Measurements from ENCODE around the gene EPHA3. TPM values are rescaled to one million over a fixed set of nuclear protein-coding genes. Genes with fewer than 3 reads are reported as not detected.
A peak's percentile ranks its signal among the peaks of the same experiment; 100 is the strongest.

The EPHA3 gene
- polyA plus RNA-seq, 1 donor from 2014 or later, result 33.0 TPM

- H4K20me1 ChIP-seq (ENCODE audit: insufficient read depth), result no peaks in the 10 kb centered on the region
- peaks cover 3% of the 10 kb centered on the region for H3F3A ChIP-seq (ENCODE audit: insufficient read depth, low read length, poor library complexity, severe bottlenecking)
- no peaks in the 10 kb centered on the region for H3K79me2 ChIP-seq (replicated peaks; ENCODE audit: insufficient read depth, low read length)
- H3K9ac ChIP-seq (ENCODE audit: low read length), result no peak overlapping the region
- H3K9me3 ChIP-seq (ENCODE audit: low read length), result no peaks in the 10 kb centered on the region
- H2AFZ ChIP-seq (ENCODE audit: low read depth, low read length), result no peak overlapping the region
- no peaks in the 10 kb centered on the region for H3K36me3 ChIP-seq (ENCODE audit: insufficient read depth, low read length)
- H3K4me3 ChIP-seq (ENCODE audit: low read length), result no peak overlapping the region
- H3K9me2 ChIP-seq (ENCODE audit: insufficient read depth, low read length), result no peaks in the 10 kb centered on the region
- H3K27ac ChIP-seq (ENCODE audit: low read length), result no peak overlapping the region
- no peak for TF ChIP-seq EZH2 (IDR thresholded peaks at IDR 0.05; ENCODE audit: borderline replicate concordance, insufficient read depth, low read length, poor library complexity, severe bottlenecking)
- TF ChIP-seq REST (IDR thresholded peaks at IDR 0.05; ENCODE audit: borderline replicate concordance), result no peak
- no peak for TF ChIP-seq SMC3 (conservative IDR thresholded peaks at IDR 0.05; ENCODE audit: poor library complexity)
- no peak for TF ChIP-seq EP300 (conservative IDR thresholded peaks at IDR 0.05; ENCODE audit: poor library complexity, severe bottlenecking)
- TF ChIP-seq TAF1 (IDR thresholded peaks at IDR 0.05; ENCODE audit: low read depth), result no peak
- H3K4me2 ChIP-seq (ENCODE audit: low read length), result no peak overlapping the region
- H3K27me3 ChIP-seq (ENCODE audit: insufficient read depth, low read depth, low read length), result no peaks in the 10 kb centered on the region
Measured at GRCh38 chr3:89138048-89138447, 30.6 kb downstream of the EPHA3 start.

GRCh38 chr3:89139870-89140269 lies 32.4 kb downstream of the EPHA3 start:
- TF ChIP-seq MXI1 (conservative IDR thresholded peaks at IDR 0.05; ENCODE audit: poor library complexity, severe bottlenecking) (no peak), EP300 (conservative IDR thresholded peaks at IDR 0.05; ENCODE audit: poor library complexity, severe bottlenecking) (peak; percentile 78), REST (IDR thresholded peaks at IDR 0.05; ENCODE audit: borderline replicate concordance) (peak; percentile 28), EZH2 (IDR thresholded peaks at IDR 0.05; ENCODE audit: borderline replicate concordance, insufficient read depth, low read length, poor library complexity, severe bottlenecking) (no peak), RAD21 (conservative IDR thresholded peaks at IDR 0.05) (no peak), POLR2AphosphoS5 (IDR thresholded peaks at IDR 0.05) (peak; percentile 58), SMC3 (conservative IDR thresholded peaks at IDR 0.05; ENCODE audit: poor library complexity) (no peak)
- H3K9me3 ChIP-seq (ENCODE audit: low read length), result no peaks in the 10 kb centered on the region
- no peaks in the 10 kb centered on the region for H3K79me2 ChIP-seq (replicated peaks; ENCODE audit: insufficient read depth, low read length)
- H3F3A ChIP-seq (ENCODE audit: insufficient read depth, low read length, poor library complexity, severe bottlenecking), result peaks cover 5% of the 10 kb centered on the region
- H3K27me3 ChIP-seq (ENCODE audit: insufficient read depth, low read depth, low read length), result no peaks in the 10 kb centered on the region
- peak overlapping the region; percentile 3 for H3K9ac ChIP-seq (ENCODE audit: low read length)
- no peaks in the 10 kb centered on the region for H3K36me3 ChIP-seq (ENCODE audit: insufficient read depth, low read length)
- peak overlapping the region; percentile 58 for H3K27ac ChIP-seq (ENCODE audit: low read length)
- no peak overlapping the region for H2AFZ ChIP-seq (ENCODE audit: low read depth, low read length)
- peak overlapping the region; percentile 41 for H3K4me2 ChIP-seq (ENCODE audit: low read length)
- H3K4me3 ChIP-seq (ENCODE audit: low read length), result peak overlapping the region; percentile 26
- H4K20me1 ChIP-seq (ENCODE audit: insufficient read depth), result no peaks in the 10 kb centered on the region
- H3K9me2 ChIP-seq (ENCODE audit: insufficient read depth, low read length), result no peaks in the 10 kb centered on the region
